ENCODE measurements around the gene CYFIP1. TPM values are rescaled to one million over a fixed set of nuclear protein-coding genes. Genes with fewer than 3 reads are reported as not detected.

The CYFIP1 gene
- total RNA-seq, 2 donors from 2014 or later, result 21.1 to 32.7 TPM

DNA sequence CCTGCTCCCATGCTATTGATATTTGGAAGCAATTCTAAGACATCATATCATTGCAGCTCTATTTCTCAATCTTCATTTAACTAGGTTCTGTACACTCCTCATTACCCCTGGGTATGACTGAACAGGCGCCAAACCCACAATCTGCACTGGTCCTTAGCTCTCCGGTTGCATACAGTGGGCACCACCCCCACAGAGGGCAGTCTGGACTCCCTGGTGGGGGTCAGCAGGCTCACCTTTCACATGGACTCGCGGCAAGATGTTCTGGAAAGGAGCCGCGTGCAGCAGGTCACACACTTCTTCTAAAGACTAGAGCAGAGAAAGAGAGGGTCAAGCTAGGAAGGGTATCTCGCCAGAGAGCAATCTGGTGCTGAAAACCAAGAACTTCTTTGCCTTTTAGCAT lies 105.2 kb downstream of the CYFIP1 start:
- TF ChIP-seq CTCF (IDR thresholded peaks at IDR 0.05), result no peak
- no peak overlapping the region for H3K4me3 ChIP-seq
- H3K27ac ChIP-seq, result no peak overlapping the region
- H3K27me3 ChIP-seq, result no peaks in the 10 kb centered on the region
- no peak for DNase-seq (ENCODE audit: low spot score)
- H3K9me3 ChIP-seq, result no peaks in the 10 kb centered on the region
- H3K36me3 ChIP-seq, result peaks cover 66% of the 10 kb centered on the region
- H3K4me1 ChIP-seq, result no peaks in the 10 kb centered on the region

DNA sequence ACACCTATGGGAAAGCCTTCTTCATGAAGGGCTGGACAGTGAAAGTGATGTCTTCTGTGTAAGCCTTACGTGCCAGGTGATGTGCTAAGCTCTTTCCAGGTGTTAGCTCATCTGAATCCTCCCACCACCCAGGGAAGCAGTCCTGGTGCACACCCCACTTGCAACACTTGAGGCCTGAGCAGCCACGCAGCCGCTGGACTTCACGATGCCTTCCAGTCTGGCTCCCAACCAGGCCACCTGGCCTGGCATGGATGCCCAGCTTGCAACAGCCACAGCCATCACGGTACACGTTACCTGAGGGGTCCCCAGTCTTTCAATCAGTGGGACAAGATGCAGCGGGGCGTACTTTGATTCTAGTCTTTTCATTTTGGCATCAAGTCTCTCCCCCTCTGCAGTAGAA lies 105.9 kb downstream of the CYFIP1 start:
- H3K27ac ChIP-seq, result no peak overlapping the region
- no peaks in the 10 kb centered on the region for H3K4me1 ChIP-seq
- H3K4me3 ChIP-seq, result no peak overlapping the region
- H3K9me3 ChIP-seq, result no peaks in the 10 kb centered on the region
- TF ChIP-seq CTCF (IDR thresholded peaks at IDR 0.05), result no peak
- no peak for DNase-seq (ENCODE audit: low spot score)
- H3K27me3 ChIP-seq, result no peaks in the 10 kb centered on the region
- H3K36me3 ChIP-seq, result peaks cover 71% of the 10 kb centered on the region

DNA sequence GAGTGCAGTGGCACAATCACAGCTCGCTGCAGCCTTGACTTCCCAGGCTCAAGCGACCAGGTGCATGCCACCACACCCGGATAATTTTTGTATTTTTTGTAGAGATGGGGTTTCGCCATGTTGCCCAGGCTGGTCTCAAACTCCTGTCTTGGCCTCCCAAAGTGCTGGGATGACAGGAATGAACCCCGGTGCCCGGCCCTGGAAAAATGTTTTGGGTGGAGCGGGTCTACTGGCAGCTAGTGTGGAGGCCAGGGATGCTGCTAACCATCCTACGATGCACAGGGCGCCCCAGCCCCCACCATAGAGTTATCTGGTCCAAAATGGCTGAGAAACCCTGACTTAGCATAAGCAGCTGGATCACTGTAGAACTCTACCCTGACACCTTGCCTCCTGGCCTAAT lies 106.3 kb downstream of the CYFIP1 start:
- Histone ChIP-seq H3K9me3 (no peaks in the 10 kb centered on the region), H3K27me3 (no peaks in the 10 kb centered on the region), H3K4me3 (no peak overlapping the region), H3K27ac (no peak overlapping the region), H3K4me1 (no peaks in the 10 kb centered on the region), H3K36me3 (peaks cover 75% of the 10 kb centered on the region)
- no peak for DNase-seq (ENCODE audit: low spot score)
- TF ChIP-seq CTCF (IDR thresholded peaks at IDR 0.05), result no peak

- H3K4me1 ChIP-seq, result no peaks in the 10 kb centered on the region
- no peaks in the 10 kb centered on the region for H3K27me3 ChIP-seq
- DNase-seq (ENCODE audit: low spot score), result no peak
- no peak overlapping the region for H3K27ac ChIP-seq
- no peaks in the 10 kb centered on the region for H3K9me3 ChIP-seq
- TF ChIP-seq CTCF (IDR thresholded peaks at IDR 0.05), result no peak
- no peak overlapping the region for H3K4me3 ChIP-seq
- H3K36me3 ChIP-seq, result peaks cover 79% of the 10 kb centered on the region
Observed at GRCh38 chr15:22872936-22873701, 107.0 kb downstream of the CYFIP1 start.

DNA sequence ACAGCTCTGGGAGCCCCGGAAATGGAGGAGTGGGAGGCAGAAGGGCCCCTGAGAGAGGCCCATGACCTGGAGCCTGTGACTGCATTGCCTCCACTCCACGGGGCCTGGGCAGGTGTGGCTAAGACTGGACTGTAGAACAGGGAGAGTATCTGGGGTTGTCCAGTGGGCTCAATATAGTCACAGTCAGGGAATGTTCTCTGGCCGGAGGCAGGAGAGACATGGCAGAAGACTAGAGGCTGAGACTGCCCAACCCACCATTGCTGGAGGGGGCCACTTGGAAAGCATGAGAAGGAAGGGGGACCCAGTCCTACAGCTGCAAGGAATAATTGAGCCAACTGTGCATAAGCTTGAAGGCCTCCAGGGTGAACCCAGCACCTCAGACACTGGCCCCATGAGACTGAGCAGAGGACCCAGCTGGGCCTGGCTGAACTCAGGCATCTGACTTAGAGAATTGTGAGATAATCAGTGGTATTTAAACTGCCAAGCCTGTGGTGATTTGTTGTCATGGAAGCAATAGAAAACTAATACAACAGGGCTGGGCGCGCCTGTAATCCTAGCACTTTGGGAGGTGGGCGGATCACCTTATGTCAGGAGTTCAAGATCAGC lies 108.6 kb downstream of the CYFIP1 start:
- Histone ChIP-seq H3K4me1 (no peaks in the 10 kb centered on the region), H3K4me3 (no peak overlapping the region), H3K27me3 (no peaks in the 10 kb centered on the region), H3K27ac (no peak overlapping the region), H3K9me3 (no peaks in the 10 kb centered on the region), H3K36me3 (peaks cover 85% of the 10 kb centered on the region)
- DNase-seq (ENCODE audit: low spot score), result no peak
- no peak for TF ChIP-seq CTCF (IDR thresholded peaks at IDR 0.05)

Measured in right atrium auricular region (tissue), 2 donors.